ENCODE measurements around the gene ZBTB46.

Gene ZBTB46

GRCh38 chr20:63702036-63702665 lies 128.9 kb downstream of the ZBTB46 start:
- peaks cover 9% of the 10 kb centered on the region in 2 experiments for H3K4me1 ChIP-seq (ENCODE audit: control insufficient read depth in 1 of 2, insufficient read depth in 1 of 2, low read depth in 1 of 2, low read length in 1 of 2)

GRCh38 chr20:63701329-63702035 lies 129.6 kb downstream of the ZBTB46 start:
- peaks cover 13% of the 10 kb centered on the region for H3K27me3 ChIP-seq
- peaks cover 3 to 6% of the 10 kb centered on the region in 2 experiments for H3K4me1 ChIP-seq (ENCODE audit: control insufficient read depth in 1 of 2, insufficient read depth in 1 of 2, low read depth in 1 of 2, low read length in 1 of 2)
- no peak overlapping the region for H3K4me3 ChIP-seq (ENCODE audit: low read depth in 1 of 2, low read length in 1 of 2)
- H3K36me3 ChIP-seq, result peaks cover 69% of the 10 kb centered on the region
- H3K27ac ChIP-seq, result no peak overlapping the region
- no peaks in the 10 kb centered on the region for H3K9me3 ChIP-seq
- TF ChIP-seq CTCF (IDR thresholded peaks at IDR 0.05), result no peak

More at GRCh38 chr20:63702036-63702665, 128.9 kb downstream of the ZBTB46 start:
- H3K9me3 ChIP-seq, result no peaks in the 10 kb centered on the region
- peaks cover 69% of the 10 kb centered on the region for H3K36me3 ChIP-seq
- no peak overlapping the region for H3K4me3 ChIP-seq (ENCODE audit: low read depth in 1 of 2, low read length in 1 of 2)
- TF ChIP-seq CTCF (IDR thresholded peaks at IDR 0.05), result no peak
- no peak overlapping the region for H3K27ac ChIP-seq
- H3K27me3 ChIP-seq, result peaks cover 7% of the 10 kb centered on the region

- Histone ChIP-seq H3K4me3 (ENCODE audit: low read depth in 1 of 2, low read length in 1 of 2) (no peak overlapping the region), H3K27me3 (peaks cover 18% of the 10 kb centered on the region), H3K36me3 (peaks cover 65% of the 10 kb centered on the region), H3K27ac (no peak overlapping the region), H3K4me1 (ENCODE audit: control insufficient read depth in 1 of 2, insufficient read depth in 1 of 2, low read depth in 1 of 2, low read length in 1 of 2) (peaks cover 0 to 4% of the 10 kb centered on the region in 2 experiments), H3K9me3 (no peaks in the 10 kb centered on the region)
- TF ChIP-seq CTCF (IDR thresholded peaks at IDR 0.05), result no peak
Observed at GRCh38 chr20:63701051-63701328, 130.1 kb downstream of the ZBTB46 start.

GRCh38 chr20:63700199-63701050 lies 130.6 kb downstream of the ZBTB46 start:
- peaks cover 62% of the 10 kb centered on the region for H3K36me3 ChIP-seq

More at GRCh38 chr20:63700199-63701050, 130.6 kb downstream of the ZBTB46 start:
- peaks cover 0 to 4% of the 10 kb centered on the region in 2 experiments for H3K4me1 ChIP-seq (ENCODE audit: control insufficient read depth in 1 of 2, insufficient read depth in 1 of 2, low read depth in 1 of 2, low read length in 1 of 2)
- no peak for TF ChIP-seq CTCF (IDR thresholded peaks at IDR 0.05)
- H3K4me3 ChIP-seq (ENCODE audit: low read depth in 1 of 2, low read length in 1 of 2), result no peak overlapping the region
- no peak overlapping the region for H3K27ac ChIP-seq
- H3K27me3 ChIP-seq, result peaks cover 21% of the 10 kb centered on the region
- H3K9me3 ChIP-seq, result no peaks in the 10 kb centered on the region

Measured in neutrophil (primary cell).